ENCODE results near the gene KRTAP5-9.

DNA sequence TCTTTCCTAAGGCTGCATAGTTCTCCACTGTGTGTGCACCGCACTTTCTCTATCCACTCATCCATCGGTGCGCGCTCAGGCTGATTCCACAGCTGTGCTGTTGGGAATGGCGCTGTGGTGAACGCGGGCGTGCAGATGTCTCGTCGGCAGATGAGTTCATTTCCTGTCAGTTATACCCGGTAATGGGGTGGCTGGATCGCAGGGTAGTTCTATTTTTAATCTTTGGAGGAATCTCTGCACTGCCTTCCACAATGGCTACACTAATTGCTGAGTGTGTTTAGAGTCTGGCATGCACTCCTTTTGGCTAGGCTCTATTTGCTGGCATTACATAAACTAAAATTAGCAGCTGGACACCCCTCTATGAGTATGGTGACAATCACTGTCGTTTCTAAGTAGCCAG lies 49.1 kb upstream of the KRTAP5-9 start:
- TF ChIP-seq, protein P1, sequence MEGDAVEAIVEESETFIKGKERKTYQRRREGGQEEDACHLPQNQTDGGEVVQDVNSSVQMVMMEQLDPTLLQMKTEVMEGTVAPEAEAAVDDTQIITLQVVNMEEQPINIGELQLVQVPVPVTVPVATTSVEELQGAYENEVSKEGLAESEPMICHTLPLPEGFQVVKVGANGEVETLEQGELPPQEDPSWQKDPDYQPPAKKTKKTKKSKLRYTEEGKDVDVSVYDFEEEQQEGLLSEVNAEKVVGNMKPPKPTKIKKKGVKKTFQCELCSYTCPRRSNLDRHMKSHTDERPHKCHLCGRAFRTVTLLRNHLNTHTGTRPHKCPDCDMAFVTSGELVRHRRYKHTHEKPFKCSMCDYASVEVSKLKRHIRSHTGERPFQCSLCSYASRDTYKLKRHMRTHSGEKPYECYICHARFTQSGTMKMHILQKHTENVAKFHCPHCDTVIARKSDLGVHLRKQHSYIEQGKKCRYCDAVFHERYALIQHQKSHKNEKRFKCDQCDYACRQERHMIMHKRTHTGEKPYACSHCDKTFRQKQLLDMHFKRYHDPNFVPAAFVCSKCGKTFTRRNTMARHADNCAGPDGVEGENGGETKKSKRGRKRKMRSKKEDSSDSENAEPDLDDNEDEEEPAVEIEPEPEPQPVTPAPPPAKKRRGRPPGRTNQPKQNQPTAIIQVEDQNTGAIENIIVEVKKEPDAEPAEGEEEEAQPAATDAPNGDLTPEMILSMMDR (IDR thresholded peaks at IDR 0.05; ENCODE audit: poor library complexity), result no peak
- TF ChIP-seq EZH2 (IDR thresholded peaks at IDR 0.05; ENCODE audit: borderline replicate concordance) (no peak), EZH2phosphoT487 (IDR thresholded peaks at IDR 0.05; ENCODE audit: low read depth, severe bottlenecking, unreplicated experiment) (no peak)

Data from hepatocyte (in vitro differentiated cells).